Neural cell (in vitro differentiated cells): Measurements from ENCODE around the gene LDB2. TPM values are rescaled to one million over a fixed set of nuclear protein-coding genes. Genes with fewer than 3 reads are reported as not detected.

Source experiments
- H2AFZ ChIP-seq: fragments of 200-600, 300-800 bp; sonication (generic), shearing (Covaris generic); 2 replicates; pipeline ENCODE4 v1.6.0; 2014; ENCODE audit warnings: low read depth, mild to moderate bottlenecking, antibody characterized with exemption, low read length, moderate library complexity
- H3F3A ChIP-seq: fragments of 200-600 bp; shearing (Covaris generic); 2 replicates; pipeline ENCODE4 v1.6.1; 2016; ENCODE audit warnings: mild to moderate bottlenecking, moderate library complexity, mixed read lengths, antibody characterized with exemption, low read length; ENCODE audit not compliant: insufficient read depth, poor library complexity, severe bottlenecking
- H3K27ac ChIP-seq: fragments of 200-600, 300-800 bp; sonication (generic), shearing (Covaris generic); 2 replicates; pipeline ENCODE4 v1.5.1; 2014; ENCODE audit warnings: mild to moderate bottlenecking, low read length, moderate library complexity
- H3K27me3 ChIP-seq: fragments of 300-800, 200-600 bp; sonication (generic), shearing (Covaris generic); 2 replicates; pipeline ENCODE4 v1.6.0; 2014; ENCODE audit warnings: mild to moderate bottlenecking, low read depth, low read length, moderate library complexity; ENCODE audit not compliant: insufficient read depth
- H3K36me3 ChIP-seq: fragments of 300-800, 200-600 bp; sonication (generic), shearing (Covaris generic); 2 replicates; pipeline ENCODE4 v1.5.1; 2014; ENCODE audit warnings: mild to moderate bottlenecking, antibody characterized with exemption, low read length, moderate library complexity; ENCODE audit not compliant: insufficient read depth
- H3K4me2 ChIP-seq: fragments of 300-800, 200-600 bp; sonication (generic), shearing (Covaris generic); 2 replicates; pipeline ENCODE4 v1.6.0; 2014; ENCODE audit warnings: mild to moderate bottlenecking, low read length
- H3K4me3 ChIP-seq: fragments of 300-800, 200-600 bp; sonication (generic), shearing (Covaris generic); 2 replicates; pipeline ENCODE4 v1.5.1; 2014; ENCODE audit warnings: mild to moderate bottlenecking, low read length, moderate library complexity
- H3K79me2 ChIP-seq: fragments of 200-600 bp; shearing (Covaris generic); replicated peaks from 2 replicates; pipeline ENCODE4 v1.6.0; 2014; ENCODE audit warnings: mild to moderate bottlenecking, low read length, moderate library complexity; ENCODE audit not compliant: insufficient read depth
- H3K9ac ChIP-seq: fragments of 300-800, 200-600 bp; sonication (generic), shearing (Covaris generic); 2 replicates; pipeline ENCODE4 v1.6.1; 2016; ENCODE audit warnings: mild to moderate bottlenecking, low read length, mixed read lengths
- H3K9me2 ChIP-seq: fragments of 200-600 bp; shearing (Covaris generic); 2 replicates; pipeline ENCODE4 v1.6.1; 2016; ENCODE audit warnings: mild to moderate bottlenecking, low read length, mixed read lengths; ENCODE audit not compliant: insufficient read depth
- H3K9me3 ChIP-seq: fragments of 200-600, 300-800 bp; sonication (generic), shearing (Covaris generic); 2 replicates; pipeline ENCODE4 v1.6.1; 2016; ENCODE audit warnings: mild to moderate bottlenecking, mixed run types, low read length, moderate library complexity, mixed read lengths
- H4K20me1 ChIP-seq: fragments of 200-600 bp; shearing (Covaris generic); 2 replicates; pipeline ENCODE4 v1.6.1; 2016; ENCODE audit warnings: mild to moderate bottlenecking, mixed run types; ENCODE audit not compliant: insufficient read depth
- EP300 ChIP-seq: fragments of 450-650 bp; conservative IDR thresholded peaks from 2 replicates; pipeline ENCODE4 v1.6.1; 2014; ENCODE audit warnings: antibody characterized with exemption, mild to moderate bottlenecking, moderate library complexity; ENCODE audit not compliant: poor library complexity, severe bottlenecking
- EZH2 ChIP-seq: fragments of 200-600, 300-800 bp; shearing (Covaris generic), sonication (generic); IDR thresholded peaks from 2 replicates; pipeline ENCODE4 v1.6.1; 2014; ENCODE audit warnings: antibody characterized with exemption, low read length, borderline replicate concordance, mild to moderate bottlenecking; ENCODE audit not compliant: insufficient read depth, poor library complexity, severe bottlenecking
- MXI1 ChIP-seq: fragments of 450-650 bp; conservative IDR thresholded peaks from 2 replicates; pipeline ENCODE4 v1.6.1; 2014; ENCODE audit warnings: antibody characterized with exemption, mild to moderate bottlenecking; ENCODE audit not compliant: poor library complexity, severe bottlenecking
- POLR2AphosphoS5 ChIP-seq: IDR thresholded peaks from 2 replicates; pipeline ENCODE4 v1.6.1; 2012
- RAD21 ChIP-seq: fragments of 450-650 bp; conservative IDR thresholded peaks from 2 replicates; pipeline ENCODE4 v1.6.1; 2014; ENCODE audit warnings: antibody characterized with exemption, mild to moderate bottlenecking, moderate library complexity
- SMC3 ChIP-seq: fragments of 450-650 bp; conservative IDR thresholded peaks from 2 replicates; pipeline ENCODE4 v1.6.1; 2014; ENCODE audit warnings: antibody characterized with exemption, mild to moderate bottlenecking, moderate library complexity; ENCODE audit not compliant: poor library complexity
- TAF1 ChIP-seq: IDR thresholded peaks from 2 replicates; pipeline ENCODE4 v1.6.1; 2012; ENCODE audit warnings: low read depth
- polyA plus RNA-seq: library from polyadenylated mRNA; depleted of rRNA; stranded (reverse); fragments of >200 nt; gene quantifications from 2 replicates; pipeline ENCODE4 v1.2.3, GENCODE V29; 2014
- TF ChIP-seq, protein P1 (sequence below): fragments of 450-650 bp; IDR thresholded peaks from 2 replicates; pipeline ENCODE4 v1.5.1; 2014; ENCODE audit warnings: antibody characterized with exemption, mild to moderate bottlenecking, moderate library complexity; ENCODE audit not compliant: poor library complexity, severe bottlenecking
- TF ChIP-seq, protein P2 (sequence below): IDR thresholded peaks from 2 replicates; pipeline ENCODE4 v1.6.1; 2012; ENCODE audit warnings: borderline replicate concordance

The LDB2 gene
- polyA plus RNA-seq, 1 donor from 2014 or later: 58.9 TPM

DNA sequence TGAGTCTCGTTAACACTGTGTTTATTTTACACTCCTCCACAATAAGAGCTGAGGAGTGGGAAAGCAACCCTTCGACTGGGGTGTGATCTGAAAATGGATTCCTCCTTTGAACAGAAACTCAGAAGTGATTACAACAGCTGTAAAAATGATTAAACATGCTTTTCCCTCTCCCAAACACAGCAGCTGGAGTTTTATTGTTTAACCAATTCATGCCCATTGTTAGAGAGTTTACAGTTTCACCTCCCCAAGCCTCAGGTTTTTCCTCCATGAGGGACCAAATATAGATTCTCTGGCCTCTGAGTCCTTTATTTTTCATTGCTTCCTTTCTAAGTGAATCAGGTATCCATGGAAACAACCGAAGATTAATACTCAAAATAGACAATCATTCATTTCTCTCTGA lies 409.2 kb downstream of the LDB2 start:
- H3K79me2 ChIP-seq: no peaks in the 10 kb centered on the region
- TF ChIP-seq SMC3 (no peak), EP300 (no peak), EZH2 (no peak), POLR2AphosphoS5 (no peak), MXI1 (no peak), RAD21 (no peak), TAF1 (no peak)
- TF ChIP-seq, protein P1, sequence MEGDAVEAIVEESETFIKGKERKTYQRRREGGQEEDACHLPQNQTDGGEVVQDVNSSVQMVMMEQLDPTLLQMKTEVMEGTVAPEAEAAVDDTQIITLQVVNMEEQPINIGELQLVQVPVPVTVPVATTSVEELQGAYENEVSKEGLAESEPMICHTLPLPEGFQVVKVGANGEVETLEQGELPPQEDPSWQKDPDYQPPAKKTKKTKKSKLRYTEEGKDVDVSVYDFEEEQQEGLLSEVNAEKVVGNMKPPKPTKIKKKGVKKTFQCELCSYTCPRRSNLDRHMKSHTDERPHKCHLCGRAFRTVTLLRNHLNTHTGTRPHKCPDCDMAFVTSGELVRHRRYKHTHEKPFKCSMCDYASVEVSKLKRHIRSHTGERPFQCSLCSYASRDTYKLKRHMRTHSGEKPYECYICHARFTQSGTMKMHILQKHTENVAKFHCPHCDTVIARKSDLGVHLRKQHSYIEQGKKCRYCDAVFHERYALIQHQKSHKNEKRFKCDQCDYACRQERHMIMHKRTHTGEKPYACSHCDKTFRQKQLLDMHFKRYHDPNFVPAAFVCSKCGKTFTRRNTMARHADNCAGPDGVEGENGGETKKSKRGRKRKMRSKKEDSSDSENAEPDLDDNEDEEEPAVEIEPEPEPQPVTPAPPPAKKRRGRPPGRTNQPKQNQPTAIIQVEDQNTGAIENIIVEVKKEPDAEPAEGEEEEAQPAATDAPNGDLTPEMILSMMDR: no peak
- TF ChIP-seq, protein P2, sequence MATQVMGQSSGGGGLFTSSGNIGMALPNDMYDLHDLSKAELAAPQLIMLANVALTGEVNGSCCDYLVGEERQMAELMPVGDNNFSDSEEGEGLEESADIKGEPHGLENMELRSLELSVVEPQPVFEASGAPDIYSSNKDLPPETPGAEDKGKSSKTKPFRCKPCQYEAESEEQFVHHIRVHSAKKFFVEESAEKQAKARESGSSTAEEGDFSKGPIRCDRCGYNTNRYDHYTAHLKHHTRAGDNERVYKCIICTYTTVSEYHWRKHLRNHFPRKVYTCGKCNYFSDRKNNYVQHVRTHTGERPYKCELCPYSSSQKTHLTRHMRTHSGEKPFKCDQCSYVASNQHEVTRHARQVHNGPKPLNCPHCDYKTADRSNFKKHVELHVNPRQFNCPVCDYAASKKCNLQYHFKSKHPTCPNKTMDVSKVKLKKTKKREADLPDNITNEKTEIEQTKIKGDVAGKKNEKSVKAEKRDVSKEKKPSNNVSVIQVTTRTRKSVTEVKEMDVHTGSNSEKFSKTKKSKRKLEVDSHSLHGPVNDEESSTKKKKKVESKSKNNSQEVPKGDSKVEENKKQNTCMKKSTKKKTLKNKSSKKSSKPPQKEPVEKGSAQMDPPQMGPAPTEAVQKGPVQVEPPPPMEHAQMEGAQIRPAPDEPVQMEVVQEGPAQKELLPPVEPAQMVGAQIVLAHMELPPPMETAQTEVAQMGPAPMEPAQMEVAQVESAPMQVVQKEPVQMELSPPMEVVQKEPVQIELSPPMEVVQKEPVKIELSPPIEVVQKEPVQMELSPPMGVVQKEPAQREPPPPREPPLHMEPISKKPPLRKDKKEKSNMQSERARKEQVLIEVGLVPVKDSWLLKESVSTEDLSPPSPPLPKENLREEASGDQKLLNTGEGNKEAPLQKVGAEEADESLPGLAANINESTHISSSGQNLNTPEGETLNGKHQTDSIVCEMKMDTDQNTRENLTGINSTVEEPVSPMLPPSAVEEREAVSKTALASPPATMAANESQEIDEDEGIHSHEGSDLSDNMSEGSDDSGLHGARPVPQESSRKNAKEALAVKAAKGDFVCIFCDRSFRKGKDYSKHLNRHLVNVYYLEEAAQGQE: no peak
- no peaks in the 10 kb centered on the region for H3F3A ChIP-seq
- H3K9ac ChIP-seq: no peak overlapping the region
- no peak overlapping the region for H3K4me2 ChIP-seq
- H4K20me1 ChIP-seq: no peaks in the 10 kb centered on the region
- no peaks in the 10 kb centered on the region for H3K27me3 ChIP-seq
- no peaks in the 10 kb centered on the region for H3K9me2 ChIP-seq
- H2AFZ ChIP-seq: no peak overlapping the region
- H3K27ac ChIP-seq: peak overlapping the region; percentile 30
- H3K9me3 ChIP-seq: no peaks in the 10 kb centered on the region
- no peak overlapping the region for H3K4me3 ChIP-seq
- H3K36me3 ChIP-seq: no peaks in the 10 kb centered on the region

DNA sequence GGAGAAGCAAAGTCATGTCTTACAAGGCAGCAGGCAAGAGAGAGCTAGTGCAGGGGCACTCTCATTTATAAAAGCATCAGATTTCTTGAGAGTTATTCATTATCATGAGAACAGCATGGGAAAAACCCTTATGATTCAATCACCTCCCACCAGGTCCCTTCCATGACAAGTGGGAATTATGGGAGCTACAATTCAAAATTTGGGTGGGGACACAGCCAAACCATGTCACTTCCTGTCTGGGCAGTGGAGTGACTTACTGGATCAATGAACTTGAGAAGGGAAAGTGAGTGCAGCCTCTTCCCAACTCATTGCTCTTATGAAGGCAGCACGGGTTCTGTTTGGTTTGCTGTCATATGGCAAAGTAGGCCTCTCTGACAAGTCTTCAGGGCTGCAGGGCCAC lies 410.4 kb downstream of the LDB2 start:
- no peak overlapping the region for H3K9ac ChIP-seq
- no peak overlapping the region for H3K27ac ChIP-seq
- no peaks in the 10 kb centered on the region for H3K36me3 ChIP-seq
- no peaks in the 10 kb centered on the region for H3F3A ChIP-seq
- no peaks in the 10 kb centered on the region for H3K27me3 ChIP-seq
- H3K9me2 ChIP-seq: no peaks in the 10 kb centered on the region
- H4K20me1 ChIP-seq: no peaks in the 10 kb centered on the region
- no peak overlapping the region for H3K4me2 ChIP-seq
- H3K79me2 ChIP-seq: no peaks in the 10 kb centered on the region
- no peak overlapping the region for H3K4me3 ChIP-seq
- H2AFZ ChIP-seq: no peak overlapping the region
- TF ChIP-seq MXI1 (no peak), EZH2 (no peak), TAF1 (no peak), POLR2AphosphoS5 (no peak), RAD21 (no peak), SMC3 (no peak), EP300 (no peak)
- TF ChIP-seq, protein P1: no peak
- TF ChIP-seq, protein P2: no peak
- no peaks in the 10 kb centered on the region for H3K9me3 ChIP-seq
